Colonic mucosa (tissue), 4 donors: Measurements from ENCODE around the gene IL1RN. TPM values are rescaled to one million over a fixed set of nuclear protein-coding genes. Genes with fewer than 3 reads are reported as not detected.

Experiments
- DNase-seq: peaks from one replicate; pipeline ENCODE4 v3.0.0-alpha.2; 2020
- H3K27ac ChIP-seq: fragments of 200-600 bp; one replicate; pipeline ENCODE4 v1.8.0; 2021
- H3K27me3 ChIP-seq: fragments of 200-600 bp; one replicate; pipeline ENCODE4 v1.8.0; 2021
- H3K36me3 ChIP-seq: fragments of 200-600 bp; one replicate; pipeline ENCODE4 v1.8.0; 2021
- H3K4me1 ChIP-seq: fragments of 200-600 bp; one replicate; pipeline ENCODE4 v1.8.0; 2021; ENCODE audit warnings: mild to moderate bottlenecking
- H3K4me3 ChIP-seq: fragments of 200-600 bp; one replicate; pipeline ENCODE4 v1.8.0; 2021
- H3K9ac ChIP-seq, 2 donors: one replicate each; pipeline ENCODE4 v1.7.0; 2013; ENCODE audit warnings: control low read depth in 2 of 2, low read depth in 2 of 2, low read length in 2 of 2
- H3K9me3 ChIP-seq: fragments of 200-600 bp; one replicate; pipeline ENCODE4 v1.8.0; 2021
- intact Hi-C: fragments of 100-400 bp; cut with DNase I; formaldehyde crosslinking; loops from one replicate; pipeline ENCODE4 v1.14.1; 2022
- total RNA-seq, 2 donors: library from RNA; stranded (reverse); fragmentation: NEBNext Ultra II Directional in 1 of 2; extraction: Animal tissue kit (Norgen Biotek cat#: 25700) in 1 of 2; gene quantifications; one replicate each; pipeline ENCODE4 v1.2.1, GENCODE V29; 2021
- TF ChIP-seq, protein P1 (sequence below): fragments of 200-600 bp; IDR thresholded peaks from one replicate; pipeline ENCODE4 v1.8.0; 2022; ENCODE audit warnings: antibody characterized with exemption, mild to moderate bottlenecking
- donor health status: healthy.
- donor health status: DM: no; HTN: no; CAD: no.
- donor health status: DM: no; HTN: no; CAD: no.

Gene IL1RN
- total RNA-seq, 2 donors from 2014 or later: 1.5 to 6.0 TPM

DNA sequence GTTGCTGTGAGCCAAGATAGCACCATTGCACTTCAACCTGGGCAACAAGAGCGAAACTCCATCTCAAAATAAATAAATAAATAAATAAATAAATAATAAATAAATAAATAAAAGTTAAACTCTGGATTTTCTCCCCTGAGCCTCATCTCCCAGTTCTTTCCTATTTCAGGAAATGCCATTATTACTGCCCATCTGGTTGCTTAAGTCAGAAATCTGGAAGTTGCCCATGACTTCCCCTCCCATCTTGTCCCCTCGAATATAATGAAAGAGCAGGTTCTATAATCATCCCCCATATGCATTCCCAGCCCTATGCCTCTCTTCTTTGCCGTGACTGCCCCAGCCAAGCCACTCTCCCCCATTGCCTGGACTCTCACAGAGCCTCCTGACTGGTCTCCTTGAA lies 42.2 kb downstream of the IL1RN start:
- no peak overlapping the region for H3K9ac ChIP-seq
- no peaks in the 10 kb centered on the region for H3K36me3 ChIP-seq
- H3K4me1 ChIP-seq: no peaks in the 10 kb centered on the region
- H3K9me3 ChIP-seq: no peaks in the 10 kb centered on the region
- H3K4me3 ChIP-seq: no peak overlapping the region
- TF ChIP-seq, protein P1, sequence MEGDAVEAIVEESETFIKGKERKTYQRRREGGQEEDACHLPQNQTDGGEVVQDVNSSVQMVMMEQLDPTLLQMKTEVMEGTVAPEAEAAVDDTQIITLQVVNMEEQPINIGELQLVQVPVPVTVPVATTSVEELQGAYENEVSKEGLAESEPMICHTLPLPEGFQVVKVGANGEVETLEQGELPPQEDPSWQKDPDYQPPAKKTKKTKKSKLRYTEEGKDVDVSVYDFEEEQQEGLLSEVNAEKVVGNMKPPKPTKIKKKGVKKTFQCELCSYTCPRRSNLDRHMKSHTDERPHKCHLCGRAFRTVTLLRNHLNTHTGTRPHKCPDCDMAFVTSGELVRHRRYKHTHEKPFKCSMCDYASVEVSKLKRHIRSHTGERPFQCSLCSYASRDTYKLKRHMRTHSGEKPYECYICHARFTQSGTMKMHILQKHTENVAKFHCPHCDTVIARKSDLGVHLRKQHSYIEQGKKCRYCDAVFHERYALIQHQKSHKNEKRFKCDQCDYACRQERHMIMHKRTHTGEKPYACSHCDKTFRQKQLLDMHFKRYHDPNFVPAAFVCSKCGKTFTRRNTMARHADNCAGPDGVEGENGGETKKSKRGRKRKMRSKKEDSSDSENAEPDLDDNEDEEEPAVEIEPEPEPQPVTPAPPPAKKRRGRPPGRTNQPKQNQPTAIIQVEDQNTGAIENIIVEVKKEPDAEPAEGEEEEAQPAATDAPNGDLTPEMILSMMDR: no peak
- no peak overlapping the region for H3K27ac ChIP-seq
- no peaks in the 10 kb centered on the region for H3K27me3 ChIP-seq
- DNase-seq: no peak
- intact Hi-C loops: no loop called here

DNA sequence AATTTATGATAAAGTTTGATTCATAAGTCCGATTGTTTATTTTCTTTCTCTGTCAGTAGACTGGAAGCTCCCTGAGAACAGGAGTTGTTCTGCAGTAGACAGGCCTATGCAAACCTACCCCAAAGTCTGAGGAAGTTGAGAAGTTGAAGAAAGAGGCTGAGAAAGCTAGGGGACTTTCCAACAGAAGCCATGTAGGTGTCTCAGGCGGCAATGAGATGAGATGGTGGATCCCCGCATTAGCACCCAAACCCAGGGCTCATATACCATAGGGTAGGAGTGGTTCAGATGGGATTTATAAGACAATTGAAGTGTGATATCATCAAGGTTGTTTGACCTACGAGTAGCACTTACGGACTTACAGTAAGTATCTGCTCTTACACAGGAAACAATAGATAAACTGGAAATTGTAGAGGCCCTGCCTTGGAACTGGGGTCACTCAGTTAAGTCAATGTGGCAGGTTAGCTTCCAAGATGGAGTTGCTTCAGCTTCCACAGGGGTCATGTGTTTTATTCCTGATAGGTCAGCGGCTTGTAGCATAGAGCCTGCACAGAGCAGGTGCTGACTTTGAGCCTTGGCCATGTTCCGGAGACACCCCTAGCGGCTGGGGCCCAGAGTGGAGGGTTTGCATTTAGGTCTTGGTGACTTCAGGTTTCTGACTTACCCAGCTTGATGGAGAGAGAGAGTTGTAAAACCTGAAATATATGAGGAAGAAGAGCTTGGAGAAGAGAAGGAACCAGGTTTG lies 44.1 kb downstream of the IL1RN start:
- Histone ChIP-seq H3K36me3 (no peaks in the 10 kb centered on the region), H3K27ac (no peak overlapping the region), H3K9me3 (no peaks in the 10 kb centered on the region), H3K27me3 (no peaks in the 10 kb centered on the region), H3K4me3 (no peak overlapping the region), H3K4me1 (no peaks in the 10 kb centered on the region), H3K9ac (no peak overlapping the region)
- no peak for DNase-seq
- TF ChIP-seq, protein P1: no peak
- intact Hi-C loops: no loop called here

DNA sequence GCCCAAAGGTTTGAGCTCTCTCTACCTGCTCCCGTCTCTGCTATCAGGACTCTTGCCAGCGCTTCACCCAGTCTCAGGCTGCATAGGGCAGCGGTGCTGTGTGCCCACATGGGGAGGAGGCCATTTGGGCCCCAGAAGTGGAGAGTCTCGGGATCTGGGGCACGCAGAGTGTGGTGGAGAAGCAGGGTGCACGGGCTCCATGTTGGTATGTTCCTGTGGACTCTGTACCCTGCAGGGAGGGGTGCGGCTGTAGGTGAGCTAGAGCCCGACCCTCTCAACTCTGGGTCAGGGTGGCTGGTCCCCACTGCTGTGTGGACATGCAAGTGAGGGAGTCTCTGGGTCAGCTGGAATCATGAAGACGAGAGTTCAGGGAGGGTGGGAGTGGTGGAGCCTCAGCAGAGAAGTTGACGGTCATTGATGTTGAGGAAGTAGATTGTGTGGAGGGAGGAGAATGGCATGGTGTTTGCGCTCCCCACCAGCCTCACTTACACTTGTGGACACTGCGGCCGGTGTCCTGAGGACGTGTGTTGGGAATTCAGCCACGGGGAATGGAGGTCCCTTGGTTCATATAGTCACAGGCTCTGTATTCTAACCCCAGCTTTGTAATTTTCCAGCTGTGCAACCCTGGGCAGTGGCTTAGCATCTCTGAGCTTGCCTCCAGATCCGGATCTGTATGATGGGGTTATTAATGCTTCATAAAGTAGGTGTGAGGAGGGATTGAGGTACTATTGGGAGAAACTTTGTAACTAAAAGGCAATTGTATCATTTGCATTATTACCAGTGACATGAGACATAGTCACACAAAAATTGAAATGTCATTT lies 45.5 kb downstream of the IL1RN start:
- Histone ChIP-seq H3K27me3 (no peaks in the 10 kb centered on the region), H3K4me1 (no peaks in the 10 kb centered on the region), H3K9me3 (no peaks in the 10 kb centered on the region), H3K9ac (no peak overlapping the region), H3K4me3 (no peak overlapping the region), H3K27ac (peak overlapping the region; percentile 12), H3K36me3 (no peaks in the 10 kb centered on the region)
- TF ChIP-seq, protein P1: no peak
- DNase-seq: no peak
- intact Hi-C loops: no loop called here

DNA sequence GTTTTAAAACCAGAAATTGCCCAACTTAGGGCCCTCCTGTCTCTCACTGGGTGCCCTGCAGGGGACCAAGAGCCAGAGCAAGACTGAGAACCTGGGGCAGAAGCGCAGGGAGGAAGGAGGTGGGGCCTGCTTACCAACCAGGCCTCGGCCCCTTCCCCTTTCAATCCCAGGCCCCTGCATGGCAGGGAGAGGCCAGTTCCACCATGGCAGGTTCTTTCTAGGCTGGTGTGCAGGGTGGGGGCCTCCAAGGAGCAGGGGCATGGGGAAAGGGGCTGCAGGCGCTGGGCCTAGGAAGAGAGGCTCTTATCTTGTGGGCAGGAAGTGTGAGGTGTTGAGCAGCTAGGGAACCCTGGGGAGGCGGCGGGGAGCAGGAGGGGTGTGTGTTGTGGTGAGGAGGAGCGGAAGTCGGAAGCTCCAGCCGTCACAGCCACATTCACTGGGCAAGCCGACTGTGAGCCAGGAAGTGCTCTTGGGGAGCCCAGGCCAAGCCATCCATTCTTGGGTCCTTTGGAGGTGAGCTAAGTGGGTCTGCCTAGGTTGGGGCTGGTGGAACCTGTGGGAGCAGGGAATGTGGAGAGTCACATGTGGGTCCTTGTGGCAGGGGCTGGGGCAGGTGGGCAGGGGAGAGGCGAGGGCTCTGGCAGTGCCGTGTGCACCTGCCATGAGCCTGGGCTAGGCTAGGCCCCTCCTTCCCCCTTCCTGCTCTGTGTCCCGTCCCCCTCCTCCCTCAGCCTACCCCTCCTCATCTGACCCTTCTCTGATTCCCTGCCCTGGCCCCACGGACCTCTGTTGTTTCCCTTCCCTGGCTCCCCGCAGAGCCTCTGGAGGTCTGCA lies 46.4 kb downstream of the IL1RN start, which contains the start of gene PSD4:
TSS of gene PSD4 (plus strand) at position 430 of the 834 bp plus-strand sequence. CDS start 8,486 bp downstream, outside the sequence.
- H3K27me3 ChIP-seq: no peaks in the 10 kb centered on the region
- H3K9ac ChIP-seq: peak within 1 kb of the TSS; percentile 50 to 59
- H3K4me1 ChIP-seq: no peaks in the 10 kb centered on the region
- no peaks in the 10 kb centered on the region for H3K9me3 ChIP-seq
- no peaks in the 10 kb centered on the region for H3K36me3 ChIP-seq
- intact Hi-C loops: no loop called here
- DNase-seq: peak; percentile 56
- H3K27ac ChIP-seq: peak within 1 kb of the TSS; percentile 47
- TF ChIP-seq, protein P1: no peak
- H3K4me3 ChIP-seq: peak within 1 kb of the TSS; percentile 27

DNA sequence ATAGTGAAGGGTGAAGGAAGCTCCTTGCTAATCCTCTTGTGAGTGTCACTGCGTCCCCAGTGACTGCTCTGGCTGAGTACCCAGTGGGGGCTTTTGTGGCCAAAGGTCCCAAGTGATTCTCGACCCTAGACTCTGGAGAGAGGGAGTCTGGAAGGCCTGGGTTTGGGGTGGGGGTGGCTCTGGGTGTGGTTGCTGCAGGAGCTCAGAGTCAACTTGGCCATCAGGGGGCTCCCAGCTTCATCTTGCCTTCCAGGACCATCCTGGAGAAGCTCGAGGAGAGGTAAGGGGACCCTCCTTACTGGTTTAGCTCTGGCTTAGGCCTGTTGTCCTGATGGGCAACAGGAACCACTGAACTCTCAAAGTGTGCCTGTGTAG lies 47.0 kb downstream of the IL1RN start:
- H3K9me3 ChIP-seq: no peaks in the 10 kb centered on the region
- H3K36me3 ChIP-seq: no peaks in the 10 kb centered on the region
- peak overlapping the region; percentile 27 for H3K4me3 ChIP-seq
- DNase-seq: no peak
- H3K4me1 ChIP-seq: no peaks in the 10 kb centered on the region
- H3K9ac ChIP-seq: peak overlapping the region; percentile 50 to 59
- TF ChIP-seq, protein P1: no peak
- no peaks in the 10 kb centered on the region for H3K27me3 ChIP-seq
- intact Hi-C loops: no loop called here
- peak overlapping the region; percentile 47 for H3K27ac ChIP-seq
